Thyroid gland (tissue), 4 donors: ENCODE results near the gene HEG1. TPM values are rescaled to one million over a fixed set of nuclear protein-coding genes. Genes with fewer than 3 reads are reported as not detected.

Source experiments
- DNase-seq, 2 donors: peaks; one replicate each; pipeline ENCODE4 v3.0.0-alpha.2; 2019
- H3K27ac ChIP-seq, 3 donors: fragments of 200-600 bp; sonication (generic); 1 replicate in 2 of 3; 2 replicates in 1 of 3; pipeline ENCODE4 v1.5.1; 2016 to 2019; ENCODE audit warnings: mild to moderate bottlenecking in 1 of 3, moderate library complexity in 1 of 3
- H3K27me3 ChIP-seq: fragments of 200-600 bp; sonication (generic); one replicate; pipeline ENCODE4 v1.5.1; 2019
- H3K36me3 ChIP-seq, 2 donors: fragments of 200-600 bp; sonication (generic); one replicate each; pipeline ENCODE4 v1.5.1; 2016 to 2019
- H3K4me1 ChIP-seq, 2 donors: fragments of 200-600 bp; sonication (generic); one replicate each; pipeline ENCODE4 v1.5.1; 2017 to 2019
- H3K4me3 ChIP-seq, 3 donors: fragments of 200-600 bp; sonication (generic); replicated peaks in 1 of 3; 1 replicate in 2 of 3; 2 replicates in 1 of 3; pipeline ENCODE4 v1.5.1; 2016; ENCODE audit warnings: mild to moderate bottlenecking in 1 of 3
- H3K9me3 ChIP-seq: fragments of 200-600 bp; sonication (generic); one replicate; pipeline ENCODE4 v1.5.1; 2017
- POLR2A ChIP-seq, 2 donors: fragments of 450-650 bp; IDR thresholded peaks; one replicate each; pipeline ENCODE4 v1.6.1; 2017; ENCODE audit warnings: antibody characterized with exemption in 2 of 2, mild to moderate bottlenecking in 2 of 2, moderate library complexity in 1 of 2
- WGBS, 2 donors: methylation state at CpG; one replicate each; pipeline ENCODE4 v1.1.5; 2017; 5-methylcytosine and 5-hydroxymethylcytosine counted together
- intact Hi-C: fragments of 100-400 bp; cut with DNase I; formaldehyde crosslinking; loops from one replicate; pipeline ENCODE4 v1.15.1; 2023
- total RNA-seq, 4 donors: library from RNA; depleted of rRNA; stranded (reverse); fragments of >200 nt; gene quantifications; one replicate each; pipeline ENCODE4 v1.2.3, GENCODE V29; 2016
- TF ChIP-seq, protein P1 (sequence below), 6 experiments: fragments of 200-600 bp in 3 of 6; fragments of 450-650 bp in 3 of 6; sonication (generic) in 3 of 6; IDR thresholded peaks; one replicate each; pipeline ENCODE4 v1.5.1; 2016 to 2019; ENCODE audit warnings: antibody characterized with exemption in 6 of 6, mild to moderate bottlenecking in 2 of 6, inconsistent platforms in 1 of 6, moderate library complexity in 1 of 6

Gene HEG1
- total RNA-seq, 4 donors from 2014 or later: 91.4 to 266 (median 199) TPM

DNA sequence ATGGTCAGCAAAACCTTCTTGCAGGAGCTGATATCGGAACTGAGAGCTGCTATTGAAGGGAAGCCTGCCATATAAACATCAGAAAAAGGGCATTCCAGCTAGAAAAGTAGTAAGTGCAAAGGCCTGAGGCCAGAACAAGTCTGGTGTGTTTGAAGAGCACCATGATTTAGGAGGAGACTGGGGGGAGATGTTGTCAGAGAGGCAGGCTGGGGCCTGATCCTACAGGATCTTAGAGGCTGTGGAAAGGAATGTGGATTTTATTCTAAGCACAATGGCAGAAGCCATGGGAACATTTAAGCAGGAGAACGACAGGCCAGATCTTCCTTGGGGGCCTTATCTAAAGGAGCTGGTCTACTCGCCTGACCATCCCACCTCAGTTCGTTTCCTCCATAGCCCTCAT, 116.1 kb downstream of the HEG1 start:
- no peaks in the 10 kb centered on the region for H3K36me3 ChIP-seq
- WGBS, 2 donors: 77% methylated on average over 4 of the region's 4 CpGs
- no peaks in the 10 kb centered on the region for H3K9me3 ChIP-seq
- TF ChIP-seq POLR2A (IDR thresholded peaks at IDR 0.05): no peak
- TF ChIP-seq, protein P1, sequence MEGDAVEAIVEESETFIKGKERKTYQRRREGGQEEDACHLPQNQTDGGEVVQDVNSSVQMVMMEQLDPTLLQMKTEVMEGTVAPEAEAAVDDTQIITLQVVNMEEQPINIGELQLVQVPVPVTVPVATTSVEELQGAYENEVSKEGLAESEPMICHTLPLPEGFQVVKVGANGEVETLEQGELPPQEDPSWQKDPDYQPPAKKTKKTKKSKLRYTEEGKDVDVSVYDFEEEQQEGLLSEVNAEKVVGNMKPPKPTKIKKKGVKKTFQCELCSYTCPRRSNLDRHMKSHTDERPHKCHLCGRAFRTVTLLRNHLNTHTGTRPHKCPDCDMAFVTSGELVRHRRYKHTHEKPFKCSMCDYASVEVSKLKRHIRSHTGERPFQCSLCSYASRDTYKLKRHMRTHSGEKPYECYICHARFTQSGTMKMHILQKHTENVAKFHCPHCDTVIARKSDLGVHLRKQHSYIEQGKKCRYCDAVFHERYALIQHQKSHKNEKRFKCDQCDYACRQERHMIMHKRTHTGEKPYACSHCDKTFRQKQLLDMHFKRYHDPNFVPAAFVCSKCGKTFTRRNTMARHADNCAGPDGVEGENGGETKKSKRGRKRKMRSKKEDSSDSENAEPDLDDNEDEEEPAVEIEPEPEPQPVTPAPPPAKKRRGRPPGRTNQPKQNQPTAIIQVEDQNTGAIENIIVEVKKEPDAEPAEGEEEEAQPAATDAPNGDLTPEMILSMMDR (IDR thresholded peaks at IDR 0.05): no peak
- no peak for DNase-seq
- no peak overlapping the region for H3K4me3 ChIP-seq
- H3K27ac ChIP-seq: no peak overlapping the region
- H3K27me3 ChIP-seq: no peaks in the 10 kb centered on the region
- intact Hi-C loops: loop anchor here (10.0 kb wide), 1 partner anchor 625 kb away; no protein-coding TSS in a partner anchor
- no peaks in the 10 kb centered on the region for H3K4me1 ChIP-seq

DNA sequence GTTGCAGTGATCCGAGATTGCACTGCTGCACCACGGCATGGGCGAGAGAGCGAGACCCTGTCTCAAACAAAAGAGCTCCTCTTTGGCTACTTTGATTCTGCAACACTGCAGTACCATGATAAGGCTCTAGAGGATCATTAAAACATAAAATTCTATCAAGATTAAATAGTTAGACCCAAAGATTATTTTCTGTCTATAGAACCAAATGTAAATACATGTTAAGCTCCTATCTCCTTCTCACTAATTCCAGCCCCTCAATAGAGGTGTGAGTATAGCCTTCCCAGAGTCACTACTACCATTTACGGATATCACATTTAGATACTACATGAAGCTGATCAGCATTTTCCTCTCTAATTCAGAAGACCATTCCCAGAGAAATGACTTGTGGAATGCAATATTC, 116.9 kb downstream of the HEG1 start:
- WGBS, 2 donors: 93 to 95% methylated on average over 5 of the region's 5 CpGs
- TF ChIP-seq, protein P1 (IDR thresholded peaks at IDR 0.05): no peak
- TF ChIP-seq POLR2A (IDR thresholded peaks at IDR 0.05): no peak
- H3K27me3 ChIP-seq: no peaks in the 10 kb centered on the region

DNA sequence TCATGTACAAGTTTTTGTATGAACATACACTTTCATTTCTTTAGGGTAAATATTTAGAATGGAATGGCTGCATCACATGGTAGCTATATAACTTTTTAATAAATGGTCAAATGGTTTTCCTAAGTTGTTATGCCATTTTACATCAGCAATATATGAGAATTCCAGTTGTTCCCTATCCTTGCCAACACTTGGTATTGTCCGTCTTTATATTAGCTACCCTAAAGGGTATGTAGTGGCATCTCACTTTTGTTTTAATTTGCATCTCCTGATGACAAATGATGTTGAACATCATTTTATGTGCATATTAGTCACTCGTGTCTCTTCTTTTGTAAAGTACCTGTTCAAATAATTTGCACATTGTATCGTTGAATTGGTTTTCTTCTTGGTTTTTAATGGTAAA, 118.7 kb downstream of the HEG1 start:
- no peak for DNase-seq
- H3K27me3 ChIP-seq: no peaks in the 10 kb centered on the region
- no peaks in the 10 kb centered on the region for H3K36me3 ChIP-seq
- H3K4me3 ChIP-seq: no peak overlapping the region
- H3K4me1 ChIP-seq: no peaks in the 10 kb centered on the region
- WGBS, 2 donors: 97 to 99% methylated on average over 3 of the region's 3 CpGs
- intact Hi-C loops: loop anchor here (10.0 kb wide), 1 partner anchor 628 kb away; no protein-coding TSS in a partner anchor
- H3K27ac ChIP-seq: no peak overlapping the region
- no peak for TF ChIP-seq POLR2A (IDR thresholded peaks at IDR 0.05)
- TF ChIP-seq, protein P1 (IDR thresholded peaks at IDR 0.05): no peak
- H3K9me3 ChIP-seq: no peaks in the 10 kb centered on the region

More for the DNA sequence above, 116.9 kb downstream of the HEG1 start:
- intact Hi-C loops: loop anchor here (10.0 kb wide), 1 partner anchor 626 kb away; no protein-coding TSS in a partner anchor
- no peaks in the 10 kb centered on the region for H3K9me3 ChIP-seq
- no peak overlapping the region for H3K4me3 ChIP-seq
- H3K36me3 ChIP-seq: no peaks in the 10 kb centered on the region
- DNase-seq: no peak
- no peaks in the 10 kb centered on the region for H3K4me1 ChIP-seq
- H3K27ac ChIP-seq: no peak overlapping the region

GRCh38 chr3:124935794-124936542, 119.8 kb downstream of the HEG1 start:
- Histone ChIP-seq H3K27ac (no peak overlapping the region), H3K9me3 (no peaks in the 10 kb centered on the region), H3K27me3 (no peaks in the 10 kb centered on the region), H3K36me3 (no peaks in the 10 kb centered on the region), H3K4me1 (no peaks in the 10 kb centered on the region), H3K4me3 (no peak overlapping the region)
- DNase-seq: no peak
- WGBS, 2 donors: 88 to 96% methylated on average over 5 of the region's 5 CpGs
- intact Hi-C loops: loop anchor here (10.0 kb wide), 1 partner anchor 629 kb away; no protein-coding TSS in a partner anchor
- TF ChIP-seq, protein P1 (IDR thresholded peaks at IDR 0.05): no peak
- no peak for TF ChIP-seq POLR2A (IDR thresholded peaks at IDR 0.05)

GRCh38 chr3:124935264-124935663, 120.5 kb downstream of the HEG1 start:
- Histone ChIP-seq H3K4me1 (no peaks in the 10 kb centered on the region), H3K9me3 (no peaks in the 10 kb centered on the region), H3K27ac (no peak overlapping the region), H3K27me3 (no peaks in the 10 kb centered on the region), H3K4me3 (no peak overlapping the region), H3K36me3 (no peaks in the 10 kb centered on the region)
- no peak for DNase-seq
- intact Hi-C loops: loop anchor here (10.0 kb wide), 1 partner anchor 630 kb away; no protein-coding TSS in a partner anchor
- TF ChIP-seq POLR2A (IDR thresholded peaks at IDR 0.05): no peak
- TF ChIP-seq, protein P1 (IDR thresholded peaks at IDR 0.05): no peak
